NCI-H187 (cell line): ENCODE results near the gene PCDHGC5.

Experiments
- DNase-seq, 2 experiments: peaks; one replicate each; lab custom pipeline; 2025; lab: John Stamatoyannopoulos, UW

Gene PCDHGC5

GRCh38 chr5:141490771-141491170, 1.9 kb downstream of the PCDHGC5 start:
- no peak for DNase-seq

DNA sequence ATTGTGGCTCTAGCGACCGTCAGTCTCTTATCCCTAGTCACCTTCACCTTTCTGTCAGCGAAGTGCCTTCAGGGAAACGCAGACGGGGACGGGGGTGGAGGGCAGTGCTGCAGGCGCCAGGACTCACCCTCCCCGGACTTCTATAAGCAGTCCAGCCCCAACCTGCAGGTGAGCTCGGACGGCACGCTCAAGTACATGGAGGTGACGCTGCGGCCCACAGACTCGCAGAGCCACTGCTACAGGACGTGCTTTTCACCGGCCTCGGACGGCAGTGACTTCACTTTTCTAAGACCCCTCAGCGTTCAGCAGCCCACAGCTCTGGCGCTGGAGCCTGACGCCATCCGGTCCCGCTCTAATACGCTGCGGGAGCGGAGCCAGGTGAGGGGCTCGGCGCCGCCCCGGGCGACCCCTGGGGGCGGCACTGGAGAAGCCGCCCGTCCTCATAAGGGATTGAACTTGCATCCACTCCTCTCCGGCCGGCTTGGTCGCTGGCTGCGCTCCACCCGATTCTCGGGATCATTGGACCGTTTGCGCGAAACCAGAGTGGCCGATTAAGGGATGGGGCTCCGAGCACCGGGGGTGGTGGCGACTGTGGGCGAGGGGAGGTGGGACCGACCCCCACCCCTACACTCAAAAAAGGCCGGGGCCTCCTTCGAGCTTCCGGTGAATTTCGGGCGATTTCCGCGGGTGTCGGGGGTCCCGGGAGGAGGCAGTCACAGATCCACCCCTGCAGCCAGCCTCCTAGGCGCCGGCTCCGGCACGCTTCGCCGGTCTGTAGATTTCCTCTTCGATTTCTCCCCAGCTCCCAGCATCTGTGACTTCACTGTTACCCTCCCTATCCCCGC, 2.7 kb downstream of the PCDHGC5 start:
- no peak for DNase-seq

- DNase-seq = no peak
Observed at GRCh38 chr5:141492168-141492885, 3.4 kb downstream of the PCDHGC5 start.

DNA sequence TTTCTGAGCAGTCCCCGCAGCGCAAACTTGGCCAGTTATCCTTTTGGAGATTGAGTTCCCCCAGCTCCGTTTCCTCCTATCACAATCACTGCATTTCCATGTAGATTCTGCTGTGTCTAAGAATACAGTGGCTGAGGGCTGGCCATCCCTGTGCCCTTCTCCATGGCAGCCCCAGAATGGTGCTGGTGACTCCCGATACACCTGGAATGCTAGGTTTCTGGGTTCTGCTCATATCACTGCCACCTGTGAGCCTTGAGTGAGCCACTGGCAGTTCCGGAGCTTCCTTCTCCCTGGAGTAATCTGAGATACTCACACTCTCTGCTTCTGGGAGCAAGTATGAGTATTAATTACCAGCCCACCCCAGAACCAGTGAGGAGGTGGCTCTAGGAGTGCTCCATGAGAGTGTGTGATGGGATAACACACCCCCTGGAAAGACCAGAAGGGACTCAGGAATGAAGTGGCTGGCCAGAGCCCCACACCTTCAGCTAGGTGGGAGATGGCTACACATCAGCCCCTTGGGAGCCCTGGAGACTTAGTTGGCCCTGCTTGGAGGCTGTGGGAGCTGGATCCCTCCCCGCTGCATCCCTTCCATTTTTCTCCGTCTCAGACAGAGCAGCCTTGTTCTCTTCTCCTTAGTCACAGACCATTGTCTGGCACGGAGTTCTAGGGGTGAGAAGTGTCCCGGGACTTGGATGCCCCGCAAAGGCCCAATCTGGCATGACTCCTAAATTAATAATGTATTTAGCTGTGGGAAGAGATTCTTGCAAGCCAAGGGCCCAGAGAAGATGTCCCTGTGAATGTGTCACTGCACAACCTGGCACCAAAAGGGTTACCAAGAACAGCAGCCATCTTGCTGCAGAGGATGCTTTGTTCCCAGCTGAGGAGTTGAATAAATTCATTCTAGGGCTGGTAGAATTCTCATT, 4.9 kb downstream of the PCDHGC5 start:
- DNase-seq = no peak

DNA sequence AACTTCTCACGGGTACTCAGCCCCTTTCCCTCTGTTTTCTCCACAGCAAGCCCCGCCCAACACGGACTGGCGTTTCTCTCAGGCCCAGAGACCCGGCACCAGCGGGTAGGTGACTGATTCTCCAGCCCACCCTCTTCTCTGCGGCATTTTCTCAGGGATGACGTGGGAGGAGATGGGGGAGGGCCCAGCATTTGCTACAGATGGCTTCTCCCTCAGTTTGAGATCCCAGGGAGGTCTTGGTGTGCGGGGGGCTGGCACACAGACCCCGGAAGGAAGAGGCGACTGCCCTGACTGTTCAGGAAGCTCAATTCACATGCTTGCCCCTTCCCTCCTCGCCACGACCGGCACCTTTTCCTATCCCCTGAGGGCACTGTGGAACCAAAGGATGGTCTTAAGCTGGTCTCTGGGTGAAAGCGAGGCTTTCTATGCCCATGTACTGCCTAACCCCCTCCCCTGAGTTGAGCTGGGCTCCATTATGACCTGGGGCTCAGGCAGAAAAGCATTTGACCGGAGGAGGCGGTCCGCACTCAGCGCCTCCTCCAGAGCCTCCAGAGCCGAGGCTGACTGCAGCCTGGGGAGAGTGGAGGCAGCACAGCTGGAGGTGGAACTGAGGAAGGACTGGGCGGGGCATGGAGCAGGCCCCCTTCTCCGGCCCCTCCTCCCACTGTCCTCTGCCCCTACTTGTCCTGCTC, 6.0 kb downstream of the PCDHGC5 start:
- no peak for DNase-seq

GRCh38 chr5:141495453-141495811, 6.6 kb downstream of the PCDHGC5 start:
- DNase-seq = no peak

DNA sequence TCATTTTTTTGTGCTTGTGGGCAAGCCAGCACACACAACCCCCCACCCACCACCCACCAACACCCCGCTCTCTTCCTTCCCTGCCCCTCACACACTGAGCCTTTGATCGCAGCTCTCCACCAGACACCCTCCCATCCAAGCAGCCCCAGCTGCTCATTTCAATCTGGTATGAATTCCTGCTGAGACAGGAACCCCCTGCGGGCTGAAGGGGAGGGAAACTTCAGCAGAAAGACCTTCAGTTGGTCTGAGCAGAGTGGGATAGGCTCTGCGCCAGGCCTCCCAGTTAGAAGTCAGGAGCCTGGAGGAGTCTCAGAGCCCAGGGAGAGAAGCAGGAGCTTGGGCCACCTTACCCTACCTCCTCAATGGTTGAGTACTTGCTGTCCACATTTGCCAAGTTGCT, 7.2 kb downstream of the PCDHGC5 start:
- no peak for DNase-seq

- no peak for DNase-seq
Observed at GRCh38 chr5:141501761-141502160, 12.9 kb downstream of the PCDHGC5 start.

GRCh38 chr5:141503681-141504080, 14.8 kb downstream of the PCDHGC5 start:
- DNase-seq = no peak

DNA sequence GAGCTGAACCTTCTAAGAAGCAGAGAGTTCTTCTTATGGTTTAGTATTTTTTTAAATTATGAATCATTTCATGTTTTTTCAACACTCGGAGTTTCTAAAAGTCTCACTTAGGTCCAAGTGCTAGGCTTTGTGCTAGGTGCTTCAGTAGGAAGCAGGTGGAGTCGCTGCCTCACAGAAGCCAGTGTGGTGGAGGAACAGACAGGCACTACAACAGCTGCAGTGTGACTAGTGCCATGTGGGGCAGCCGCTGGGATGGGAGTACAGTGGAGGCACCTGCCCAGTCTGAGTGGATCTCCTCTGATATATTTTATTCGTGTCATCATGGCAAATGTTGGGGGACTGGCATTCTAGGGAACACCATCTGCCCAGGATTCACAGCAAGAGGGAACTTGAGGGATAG, 15.3 kb downstream of the PCDHGC5 start:
- no peak for DNase-seq

- DNase-seq = no peak
Observed at GRCh38 chr5:141506381-141507155, 17.7 kb downstream of the PCDHGC5 start.

DNA sequence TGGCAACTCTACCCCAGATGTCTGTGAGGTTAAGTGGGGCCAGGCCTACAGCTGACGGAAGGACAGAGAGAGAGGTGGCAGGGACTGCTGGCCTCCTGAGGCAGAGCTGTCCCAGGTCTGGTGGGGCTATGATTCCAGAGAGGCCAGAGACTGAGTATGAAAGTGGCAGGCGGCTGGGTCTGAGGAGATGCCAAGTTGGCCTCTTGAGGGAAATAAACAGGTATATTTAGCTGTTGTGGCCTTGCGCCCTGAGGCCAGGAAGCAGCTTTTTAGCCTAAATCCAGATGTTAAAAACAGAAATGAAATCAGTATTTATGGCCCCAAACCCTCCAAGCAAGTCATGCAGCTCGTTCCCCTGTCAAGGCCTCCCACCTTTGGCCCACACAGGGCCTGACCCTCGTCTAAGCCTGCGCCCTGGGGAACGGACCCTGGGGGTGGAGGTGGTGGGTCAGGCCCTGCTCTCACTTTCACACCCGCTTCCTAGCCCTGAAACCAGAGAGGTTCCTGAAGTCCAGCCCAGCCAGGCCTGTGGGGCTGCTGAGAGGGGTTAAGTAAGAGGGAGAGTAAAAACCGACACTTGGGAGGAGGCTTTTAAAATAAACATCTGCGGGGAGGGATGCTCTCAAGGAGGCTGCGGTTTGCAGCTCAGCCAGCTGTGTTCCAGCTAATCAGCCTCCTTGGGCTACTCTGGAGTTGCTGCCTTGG, 18.7 kb downstream of the PCDHGC5 start:
- DNase-seq = no peak

- no peak for DNase-seq
Observed at GRCh38 chr5:141508440-141508797, 19.5 kb downstream of the PCDHGC5 start.

DNA sequence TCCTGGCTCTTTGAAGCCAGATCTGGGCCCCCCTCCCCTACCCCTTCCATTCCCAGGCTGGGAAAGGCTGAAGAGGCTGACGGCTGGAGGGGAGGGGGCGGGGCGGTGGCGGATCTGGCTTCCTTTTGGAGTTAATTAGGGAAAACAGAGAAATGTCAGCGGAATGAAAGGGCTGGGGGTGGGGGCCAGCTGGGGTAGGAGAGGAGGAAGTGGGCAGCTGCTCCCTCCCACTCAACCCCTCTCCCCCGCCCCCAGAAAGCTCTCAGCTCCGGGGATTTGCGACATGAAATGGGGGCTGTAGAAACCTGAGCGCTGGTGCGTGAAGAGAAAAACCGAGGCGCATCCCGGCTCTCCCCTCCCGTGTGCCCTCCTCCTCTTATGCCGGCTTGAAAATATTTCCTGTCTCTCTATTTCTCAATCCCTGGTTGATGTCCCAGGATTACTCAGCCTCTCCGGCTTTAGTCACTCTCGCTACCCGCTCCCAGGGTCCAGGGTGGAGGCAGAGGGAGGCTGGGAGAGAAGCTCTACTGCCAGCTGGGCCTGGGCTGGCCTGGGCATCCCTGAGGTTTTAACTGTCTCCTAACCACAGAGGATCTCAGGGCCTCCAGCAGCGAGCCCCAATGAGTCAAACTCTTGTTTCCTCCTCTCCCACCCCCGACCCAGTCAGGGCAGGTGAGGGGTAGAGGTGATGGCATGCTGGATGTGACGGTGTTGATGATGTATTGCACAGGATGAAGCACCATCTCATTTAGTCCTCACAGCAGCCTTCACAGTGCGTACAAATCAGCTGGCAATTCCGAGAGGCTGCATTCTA, 20.1 kb downstream of the PCDHGC5 start:
- DNase-seq = no peak

GRCh38 chr5:141510160-141510559, 21.3 kb downstream of the PCDHGC5 start:
- DNase-seq = no peak

- no peak for DNase-seq
Observed at GRCh38 chr5:141510850-141511601, 22.1 kb downstream of the PCDHGC5 start.

- DNase-seq = no peak
Observed at GRCh38 chr5:141511771-141512325, 23.0 kb downstream of the PCDHGC5 start.

GRCh38 chr5:141512390-141512910, 23.6 kb downstream of the PCDHGC5 start:
- peak; percentile 83 to 86 for DNase-seq
